Naive thymus-derived CD8-positive, alpha-beta T cell (primary cell): ENCODE results near the gene INO80D. TPM values are rescaled to one million over a fixed set of nuclear protein-coding genes. Genes with fewer than 3 reads are reported as not detected.
"Not testable (repeated sequence)": the region's sequence is repeated elsewhere in the genome, so short reads cannot be mapped to it uniquely, and the experiment has no call there.

Experiments used
- ATAC-seq, 2 donors: fragments of 150-1000 bp; cut with Tn5 transposase in 1 of 2; sonication (Bioruptor Pico), chemical (Tn5 transposase) in 1 of 2; 1 replicate in 1 of 2; 2 replicates in 1 of 2; pipeline ENCODE4 v1.10.0; 2021; ENCODE audit warnings: mild to moderate bottlenecking in 2 of 2, moderate library complexity in 2 of 2
- POLR2A ChIA-PET: fragments of 350-600 bp; sonication (Branson Sonifier 250); formaldehyde crosslinking; loops from one replicate; lab custom pipeline; 2021; ENCODE audit warnings: antibody characterized with exemption; lab: Charles Lee
- DNase-seq, 10 donors: peaks; one replicate each; pipeline versions ENCODE4 v3.0.0 to v3.0.0-alpha.2; 2020 to 2022
- H3K27ac Mint-ChIP-seq, 10 donors: one replicate each; pipeline ENCODE4 v1.8.0; 2020 to 2022; ENCODE audit warnings: mild to moderate bottlenecking in 10 of 10, mixed read lengths in 10 of 10, moderate library complexity in 4 of 10, inconsistent platforms in 1 of 10
- H3K27me3 Mint-ChIP-seq, 5 donors: one replicate each; pipeline ENCODE4 v1.8.0; 2021 to 2022; ENCODE audit warnings: mixed read lengths in 5 of 5
- H3K36me3 Mint-ChIP-seq, 3 donors: one replicate each; pipeline ENCODE4 v1.8.0; 2020 to 2022; ENCODE audit warnings: mixed read lengths in 3 of 3, mild to moderate bottlenecking in 2 of 3, inconsistent platforms in 1 of 3
- H3K4me1 Mint-ChIP-seq, 4 donors: one replicate each; pipeline ENCODE4 v1.8.0; 2021 to 2022; ENCODE audit warnings: mixed read lengths in 4 of 4
- H3K4me3 Mint-ChIP-seq, 10 donors: one replicate each; pipeline ENCODE4 v1.8.0; 2020 to 2022; ENCODE audit warnings: mild to moderate bottlenecking in 10 of 10, mixed read lengths in 10 of 10, moderate library complexity in 6 of 10, inconsistent platforms in 1 of 10
- H3K9me3 Mint-ChIP-seq, 9 donors: one replicate each; pipeline ENCODE4 v1.8.0; 2020 to 2022; ENCODE audit warnings: mixed read lengths in 9 of 9, mild to moderate bottlenecking in 3 of 9, inconsistent platforms in 1 of 9, moderate library complexity in 1 of 9
- polyA plus RNA-seq, 3 donors: library from polyadenylated mRNA; unstranded; fragments of 300-500 nt; fragmentation: Illumina TruSeq; gene quantifications; one replicate each; pipeline ENCODE4 v1.2.3, GENCODE V29; 2021
- total RNA-seq, 8 experiments: library from RNA in 2 of 8; stranded (reverse) in 2 of 8; gene quantifications; one replicate each; pipeline ENCODE4 v1.2.3 and lab custom pipeline; 2021 to 2026

Gene INO80D, protein sequence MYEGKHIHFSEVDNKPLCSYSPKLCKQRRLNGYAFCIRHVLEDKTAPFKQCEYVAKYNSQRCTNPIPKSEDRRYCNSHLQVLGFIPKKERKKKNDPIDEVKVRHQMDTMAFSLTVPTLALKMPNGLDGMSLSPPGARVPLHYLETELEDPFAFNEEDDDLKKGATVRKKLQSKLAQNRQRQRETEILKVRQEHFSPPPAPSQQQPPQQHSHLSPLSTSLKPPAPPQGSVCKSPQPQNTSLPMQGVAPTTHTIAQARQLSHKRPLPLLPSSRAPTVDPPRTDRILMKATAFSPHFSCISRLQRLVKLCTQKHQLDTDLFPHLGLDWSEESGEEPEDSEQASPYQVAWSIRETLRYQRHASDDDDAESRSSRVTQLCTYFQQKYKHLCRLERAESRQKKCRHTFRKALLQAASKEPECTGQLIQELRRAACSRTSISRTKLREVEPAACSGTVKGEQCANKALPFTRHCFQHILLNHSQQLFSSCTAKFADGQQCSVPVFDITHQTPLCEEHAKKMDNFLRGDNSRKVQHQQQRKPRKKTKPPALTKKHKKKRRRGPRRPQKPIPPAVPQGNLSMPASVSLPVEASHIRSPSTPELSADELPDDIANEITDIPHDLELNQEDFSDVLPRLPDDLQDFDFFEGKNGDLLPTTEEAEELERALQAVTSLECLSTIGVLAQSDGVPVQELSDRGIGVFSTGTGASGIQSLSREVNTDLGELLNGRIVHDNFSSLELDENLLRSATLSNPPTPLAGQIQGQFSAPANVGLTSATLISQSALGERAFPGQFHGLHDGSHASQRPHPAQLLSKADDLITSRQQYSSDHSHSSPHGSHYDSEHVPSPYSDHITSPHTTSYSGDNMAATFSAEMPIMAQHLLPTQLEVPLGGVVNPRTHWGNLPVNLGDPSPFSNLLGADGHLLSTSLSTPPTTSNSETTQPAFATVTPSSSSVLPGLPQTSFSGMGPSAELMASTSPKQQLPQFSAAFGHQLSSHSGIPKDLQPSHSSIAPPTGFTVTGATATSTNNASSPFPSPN
- total RNA-seq (10 to 100 TPM; 35.6 to 38.7 TPM), polyA plus RNA-seq (10 to 100 TPM in 2 of 3 donors, 1 to 10 TPM in 1; 9.4 to 13.1 (median 11.6) TPM), total RNA-seq (lab: John Stamatoyannopoulos, UW) (52.1 to 103 (median 74.7) reads per million in 6 experiments)

DNA sequence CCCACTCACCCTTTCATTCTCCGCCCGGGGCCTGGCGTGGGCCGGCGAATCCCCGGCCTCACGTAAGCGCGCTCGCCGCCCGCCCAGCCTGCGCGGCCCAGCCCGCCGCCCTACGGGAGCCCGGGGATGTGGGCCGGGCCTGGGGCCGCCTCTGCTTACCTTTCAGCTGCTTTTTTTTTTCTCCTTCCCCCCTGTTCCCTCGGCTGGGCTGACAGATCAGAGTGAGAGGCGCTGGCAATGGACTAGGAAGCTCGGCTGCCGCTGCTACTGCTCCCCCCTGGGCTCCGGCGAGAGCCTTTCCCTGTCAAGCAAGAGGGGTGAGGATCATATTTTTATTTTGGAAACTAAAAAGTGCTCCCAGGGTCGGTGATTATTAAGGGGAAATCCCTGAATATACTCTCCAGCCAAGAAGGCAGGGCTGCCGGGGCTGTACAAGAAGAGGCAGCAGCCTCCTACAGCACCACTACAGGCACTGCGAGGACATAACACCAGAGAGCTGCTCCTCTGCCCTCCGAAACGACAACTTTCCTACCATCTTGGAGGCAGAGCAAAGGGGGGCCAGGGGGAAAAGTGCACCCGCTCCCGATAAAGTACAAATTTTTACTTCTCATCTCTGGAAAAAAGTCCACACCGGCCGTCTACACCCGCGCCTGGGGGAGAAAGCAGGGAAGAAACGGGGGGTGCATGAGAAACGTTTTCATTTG lies at the start of gene INO80D:
INO80D (minus strand) TSS at position 433 of the 704 bp plus-strand sequence. CDS start 23,158 bp downstream, outside the sequence.
- Mint-ChIP-seq H3K27me3 (no peaks in the 10 kb centered on the region), H3K36me3 (peaks cover 0 to 14% (median 0%) of the 10 kb centered on the region in 3 donors), H3K4me1 (peaks cover 20 to 59% (median 39%) of the 10 kb centered on the region in 4 donors), H3K27ac (peak within 1 kb of the TSS; percentile 98 to 100 (median 100)), H3K9me3 (no peaks in the 10 kb centered on the region), H3K4me3 (peak within 1 kb of the TSS; percentile 97 to 100 (median 99))
- ATAC-seq (peak; percentile 91 to 95), DNase-seq (peak; percentile 65 to 94 (median 81))
- POLR2A ChIA-PET = interaction anchor here (0.5 to 5.3 kb wide), 12 partner anchors 9 to 1939 kb away, joined by 3 to 26 read pairs (median 3); partner anchors contain the start of genes EEF1B2, KLF7, NDUFS1 and PLEKHM3

DNA sequence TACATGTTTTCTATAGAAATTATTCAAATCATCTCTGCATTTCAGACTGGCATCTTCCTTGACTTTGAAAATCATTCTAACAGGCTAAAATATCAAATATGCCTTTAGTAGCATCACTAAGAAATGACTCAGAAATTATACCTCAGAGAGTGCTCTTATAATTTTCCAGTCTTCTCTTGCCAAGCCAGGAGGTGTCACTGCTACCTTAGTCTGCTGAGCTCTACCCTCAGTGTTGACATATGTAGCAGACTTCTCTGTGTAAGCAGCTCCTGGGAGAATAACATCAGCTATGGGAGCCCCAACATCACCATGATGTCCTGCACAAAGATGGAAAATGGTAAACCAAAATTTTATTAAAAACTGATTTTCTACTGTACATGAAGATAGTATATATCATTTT lies 41.7 kb upstream of the INO80D start:
- Mint-ChIP-seq H3K4me3 (no peak overlapping the region), H3K9me3 (no peaks in the 10 kb centered on the region), H3K4me1 (no peaks in the 10 kb centered on the region), H3K27ac (peak overlapping the region in 1 of 10 donors; percentile 28), H3K27me3 (no peaks in the 10 kb centered on the region), H3K36me3 (peaks cover 0 to 80% (median 24%) of the 10 kb centered on the region in 3 donors)
- POLR2A ChIA-PET = no interaction called here
- DNase-seq (no peak), ATAC-seq (no peak)

DNA sequence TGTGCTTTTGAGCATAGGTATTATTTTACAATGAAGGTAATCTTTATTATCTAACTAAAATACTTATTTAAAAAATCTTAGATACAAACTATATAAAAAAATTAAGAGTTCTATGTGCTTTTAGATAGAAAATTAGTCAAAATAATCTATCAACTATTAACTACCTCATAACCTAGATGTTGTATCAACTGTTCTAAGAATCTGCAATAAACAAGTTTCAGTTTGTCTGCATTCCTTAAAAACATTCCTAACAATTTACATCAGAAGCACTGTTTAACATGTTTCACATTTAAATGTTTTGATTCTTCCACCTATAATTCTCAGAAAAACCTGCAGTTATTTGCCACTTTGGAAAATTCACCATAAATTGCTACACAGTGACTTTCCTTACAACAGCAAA lies 39.9 kb upstream of the INO80D start:
- H3K9me3 Mint-ChIP-seq = peaks cover 0 to 11% (median 7%) of the 10 kb centered on the region in 9 donors

DNA sequence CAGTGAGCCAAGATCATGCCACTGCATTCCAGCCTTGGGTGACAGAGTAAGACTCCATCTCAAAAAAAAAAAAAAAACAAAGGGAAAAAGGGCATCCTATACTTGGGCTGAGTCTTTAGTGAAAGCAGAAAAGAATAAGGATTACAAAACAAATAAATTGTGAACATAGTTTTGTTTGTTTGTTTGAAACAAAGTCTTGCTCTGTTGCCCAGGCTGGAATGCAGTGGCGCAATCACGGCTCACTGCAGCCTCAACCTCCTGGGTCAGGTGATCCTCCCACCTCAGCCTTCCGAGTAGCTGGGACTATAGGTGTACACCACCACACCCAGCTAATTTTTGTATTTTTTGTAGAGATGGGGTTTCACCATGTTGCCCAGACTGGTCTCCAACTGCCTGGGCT lies 36.6 kb upstream of the INO80D start:
- not testable (repeated sequence) for H3K27me3 Mint-ChIP-seq, H3K4me3 Mint-ChIP-seq

More for the DNA sequence above, 39.9 kb upstream of the INO80D start:
- ATAC-seq (no peak), DNase-seq (no peak)
- Mint-ChIP-seq H3K4me3 (no peak overlapping the region), H3K27me3 (no peaks in the 10 kb centered on the region), H3K4me1 (no peaks in the 10 kb centered on the region), H3K27ac (no peak overlapping the region), H3K36me3 (peaks cover 11 to 84% (median 40%) of the 10 kb centered on the region in 3 donors)
- POLR2A ChIA-PET = no interaction called here

DNA sequence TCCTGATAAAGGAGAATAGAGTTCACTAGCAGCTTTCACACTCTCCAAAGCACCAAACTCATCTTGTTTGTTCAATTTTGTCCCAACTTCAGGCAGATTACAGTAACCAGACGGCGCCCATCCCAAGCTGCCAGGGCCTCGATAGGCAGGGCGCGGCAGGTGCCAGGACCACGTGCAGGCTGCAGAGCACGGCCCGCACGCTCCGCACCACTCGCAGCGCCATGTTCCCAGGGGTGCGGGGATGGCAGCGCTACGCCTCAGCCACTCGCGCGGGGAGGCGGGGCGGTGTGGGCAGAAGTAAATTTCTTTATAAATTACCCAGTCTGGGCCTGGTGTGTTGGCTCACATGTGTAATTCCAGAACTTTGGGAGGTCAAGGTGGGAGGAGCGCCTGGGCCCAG lies 30.3 kb upstream of the INO80D start:
- POLR2A ChIA-PET = no interaction called here
- H3K4me3 Mint-ChIP-seq = no peak overlapping the region
- H3K4me1 Mint-ChIP-seq = no peaks in the 10 kb centered on the region
- peak overlapping the region in 1 of 10 donors; percentile 47 for H3K27ac Mint-ChIP-seq
- ATAC-seq = no peak
- H3K36me3 Mint-ChIP-seq = peaks cover 26 to 36% (median 34%) of the 10 kb centered on the region in 3 donors
- H3K27me3 Mint-ChIP-seq = no peaks in the 10 kb centered on the region
- peaks cover 5 to 26% (median 14%) of the 10 kb centered on the region in 9 donors for H3K9me3 Mint-ChIP-seq
- no peak for DNase-seq

More for the DNA sequence above, 36.6 kb upstream of the INO80D start:
- POLR2A ChIA-PET = interaction anchor here (0.6 to 1.1 kb wide), 2 partner anchors 35 to 37 kb away, joined by 3 to 6 read pairs; partner anchors contain the start of genes EEF1B2 and NDUFS1
- DNase-seq, H3K4me1 Mint-ChIP-seq, ATAC-seq, H3K27ac Mint-ChIP-seq: not testable (repeated sequence)
- Mint-ChIP-seq H3K9me3 (peaks cover 5 to 22% (median 18%) of the 10 kb centered on the region in 9 donors), H3K36me3 (peaks cover 22 to 73% (median 46%) of the 10 kb centered on the region in 3 donors)

DNA sequence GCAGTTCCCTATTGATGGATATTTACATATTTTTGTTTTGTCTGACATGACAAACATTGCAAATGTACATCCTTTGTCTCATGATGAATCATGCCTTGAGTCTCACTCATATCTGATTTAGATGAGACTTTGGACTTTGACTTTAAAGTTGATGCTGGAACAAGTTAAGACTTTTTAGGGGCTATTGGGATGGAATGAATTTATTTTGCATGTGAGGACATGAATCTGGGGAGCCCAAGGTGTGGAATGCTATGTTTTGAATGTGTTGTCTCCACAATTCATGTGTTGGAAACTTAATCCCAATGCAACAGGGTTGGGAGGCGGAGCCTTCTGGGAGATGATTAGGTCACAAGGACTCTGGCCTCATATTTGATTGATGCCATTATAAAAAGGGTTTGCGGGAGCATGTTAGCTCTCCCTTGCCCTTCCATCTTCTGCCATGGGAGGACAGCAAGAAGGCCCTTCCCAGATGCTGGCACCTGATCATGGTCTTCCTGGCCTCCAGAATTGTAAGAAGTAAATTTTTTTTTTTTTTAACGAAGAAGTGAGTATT lies 29.1 kb upstream of the INO80D start:
- Mint-ChIP-seq H3K27ac (peak overlapping the region in 2 of 10 donors; percentile 4 to 11), H3K36me3 (peaks cover 15 to 24% (median 23%) of the 10 kb centered on the region in 3 donors), H3K9me3 (peaks cover 0 to 14% (median 3%) of the 10 kb centered on the region in 9 donors), H3K4me3 (no peak overlapping the region), H3K4me1 (no peaks in the 10 kb centered on the region), H3K27me3 (no peaks in the 10 kb centered on the region)
- POLR2A ChIA-PET = interaction anchor here (1.1 to 2.2 kb wide), 2 partner anchors 20 to 28 kb away, joined by 3 to 4 read pairs; no protein-coding TSS in a partner anchor
- no peak for DNase-seq
- no peak for ATAC-seq

DNA sequence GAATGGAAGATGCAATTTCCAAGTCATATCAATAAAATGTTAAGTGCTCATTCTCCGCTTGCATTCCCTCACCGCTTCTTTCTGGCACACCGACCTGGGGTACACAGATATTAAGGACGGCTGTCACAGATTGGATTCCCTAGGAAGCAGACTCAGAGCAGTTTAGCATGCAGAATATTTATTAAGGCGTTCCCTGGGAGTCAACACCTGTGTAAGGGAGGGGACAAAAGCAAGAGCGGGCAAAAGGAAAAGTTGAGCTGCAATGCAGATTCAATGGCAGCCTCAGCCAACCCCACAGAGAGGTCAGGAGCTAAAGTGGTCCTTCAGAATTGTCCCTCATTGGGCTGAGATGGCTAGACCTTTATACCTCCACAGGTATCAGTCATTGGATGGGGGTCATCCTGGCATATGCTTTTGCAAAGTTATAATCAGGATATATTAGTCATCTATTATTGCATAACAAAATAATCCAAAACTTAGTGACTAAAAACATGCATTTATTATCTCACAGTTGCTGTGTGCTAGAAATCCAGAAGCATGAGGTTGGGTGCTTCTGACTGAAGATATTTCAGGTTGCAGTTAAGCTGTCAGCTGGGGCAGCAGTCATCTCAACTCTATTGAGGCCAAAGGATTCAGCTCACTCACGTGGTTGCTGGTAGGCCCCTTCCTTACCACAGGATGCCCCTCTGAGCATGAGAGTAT lies 27.0 kb upstream of the INO80D start:
- peaks cover 0 to 9% (median 0%) of the 10 kb centered on the region in 9 donors for H3K9me3 Mint-ChIP-seq
- H3K4me3 Mint-ChIP-seq = no peak overlapping the region
- ATAC-seq (no peak), DNase-seq (no peak)
- POLR2A ChIA-PET = interaction anchor here (2.2 kb wide), 1 partner anchor 26 kb away, joined by 4 read pairs; no protein-coding TSS in a partner anchor
- H3K4me1 Mint-ChIP-seq = no peaks in the 10 kb centered on the region
- no peak overlapping the region for H3K27ac Mint-ChIP-seq
- H3K27me3 Mint-ChIP-seq = no peaks in the 10 kb centered on the region
- peaks cover 12 to 18% (median 17%) of the 10 kb centered on the region in 3 donors for H3K36me3 Mint-ChIP-seq

DNA sequence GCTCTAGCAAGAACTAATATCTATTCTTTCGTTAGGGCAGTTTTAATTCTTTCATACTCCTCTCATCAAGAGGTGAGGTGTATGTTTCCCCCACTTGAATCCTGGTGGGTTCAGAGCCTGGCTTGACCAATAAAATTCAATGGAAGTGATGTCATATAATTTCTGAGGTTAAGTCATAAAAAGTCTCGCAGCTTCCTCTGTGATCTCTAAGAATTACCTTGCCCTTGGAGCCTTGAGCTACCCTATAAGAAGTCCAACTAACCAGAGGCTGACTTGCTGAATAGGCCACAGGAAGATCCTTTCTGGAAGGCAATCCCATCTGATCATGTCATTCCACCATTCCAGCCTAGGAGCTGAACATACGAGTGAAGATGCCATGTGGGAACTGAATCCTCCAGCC lies 26.1 kb upstream of the INO80D start:
- Mint-ChIP-seq H3K4me1 (no peaks in the 10 kb centered on the region), H3K9me3 (peaks cover 0 to 9% (median 0%) of the 10 kb centered on the region in 9 donors), H3K4me3 (no peak overlapping the region), H3K27ac (no peak overlapping the region), H3K27me3 (no peaks in the 10 kb centered on the region), H3K36me3 (peaks cover 12 to 18% (median 17%) of the 10 kb centered on the region in 3 donors)
- POLR2A ChIA-PET = no interaction called here
- ATAC-seq = no peak
- DNase-seq = no peak

DNA sequence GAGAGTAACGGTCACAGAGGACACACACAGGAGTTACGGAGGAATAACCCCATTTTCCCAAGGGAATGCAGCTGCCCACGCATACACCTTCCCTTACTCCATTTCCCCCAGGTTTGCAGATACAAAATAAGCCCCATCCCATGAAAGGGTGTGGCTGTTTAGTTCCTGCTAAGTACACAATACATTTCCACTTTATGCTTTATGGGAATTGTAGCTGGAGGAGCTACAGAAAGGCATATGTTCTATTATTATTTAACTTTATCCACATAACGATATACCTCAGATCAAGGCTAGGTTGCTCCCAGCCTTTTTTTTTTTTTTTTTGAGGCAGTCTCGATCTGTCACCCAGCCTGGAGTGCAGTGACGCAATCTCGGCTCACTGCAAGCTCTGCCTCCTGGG lies 22.7 kb upstream of the INO80D start:
- H3K27ac Mint-ChIP-seq = no peak overlapping the region
- DNase-seq (no peak), ATAC-seq (no peak)
- H3K4me3 Mint-ChIP-seq = no peak overlapping the region
- H3K36me3 Mint-ChIP-seq = peaks cover 8 to 18% (median 11%) of the 10 kb centered on the region in 3 donors
- POLR2A ChIA-PET = interaction anchor here (0.6 kb wide), 1 partner anchor 24 kb away, joined by 5 read pairs; no protein-coding TSS in a partner anchor
- no peaks in the 10 kb centered on the region for H3K4me1 Mint-ChIP-seq
- peaks cover 0 to 9% (median 0%) of the 10 kb centered on the region in 9 donors for H3K9me3 Mint-ChIP-seq
- no peaks in the 10 kb centered on the region for H3K27me3 Mint-ChIP-seq

DNA sequence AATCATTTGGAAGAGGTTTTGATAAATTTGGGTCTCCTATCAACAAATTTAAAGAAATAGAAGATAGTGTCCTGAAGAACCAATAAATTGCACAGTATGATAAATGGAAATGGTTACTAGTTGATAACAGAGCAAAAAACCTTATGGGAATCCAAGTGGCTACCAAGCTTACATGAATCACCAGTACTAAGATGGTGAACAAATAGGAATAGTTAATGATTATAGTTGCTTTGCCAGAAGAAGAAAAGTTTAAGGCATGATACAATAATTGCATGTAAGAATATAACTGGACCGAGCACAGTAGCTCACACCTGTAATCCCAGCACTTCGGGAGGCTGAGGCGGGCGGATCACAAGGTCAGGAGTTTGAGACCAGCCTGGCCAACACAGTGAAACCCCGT lies 19.6 kb upstream of the INO80D start:
- Mint-ChIP-seq H3K4me1 (no peaks in the 10 kb centered on the region), H3K36me3 (peaks cover 0 to 9% (median 6%) of the 10 kb centered on the region in 3 donors), H3K27me3 (no peaks in the 10 kb centered on the region), H3K4me3 (no peak overlapping the region), H3K27ac (no peak overlapping the region), H3K9me3 (no peaks in the 10 kb centered on the region)
- POLR2A ChIA-PET = no interaction called here
- ATAC-seq (no peak), DNase-seq (no peak)

DNA sequence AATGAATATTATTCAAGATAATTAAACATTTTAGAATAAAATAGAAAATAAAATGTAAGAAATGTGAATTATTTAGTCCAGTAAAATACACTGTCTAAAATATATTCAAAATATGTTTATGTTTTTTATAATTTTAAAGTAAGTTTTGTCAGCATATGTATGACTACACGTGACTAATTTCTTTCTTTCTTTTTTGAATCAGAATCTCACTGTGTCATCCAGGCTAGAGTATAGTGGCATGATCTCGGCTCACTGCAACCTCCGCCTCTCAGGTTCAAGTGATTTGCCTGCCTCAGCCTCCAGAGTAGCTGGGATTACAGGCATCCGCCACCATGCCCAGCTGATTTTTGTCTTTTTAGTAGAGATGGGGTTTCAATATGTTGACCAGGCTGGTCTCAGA lies 19.1 kb upstream of the INO80D start:
- Mint-ChIP-seq H3K4me1 (no peaks in the 10 kb centered on the region), H3K36me3 (peaks cover 0 to 9% (median 6%) of the 10 kb centered on the region in 3 donors), H3K27me3 (no peaks in the 10 kb centered on the region), H3K4me3 (no peak overlapping the region), H3K9me3 (no peaks in the 10 kb centered on the region), H3K27ac (no peak overlapping the region)
- DNase-seq = no peak
- POLR2A ChIA-PET = no interaction called here
- no peak for ATAC-seq
